B cell (primary cell): Measurements from ENCODE around the gene C4BPA. TPM values are rescaled to one million over a fixed set of nuclear protein-coding genes. Genes with fewer than 3 reads are reported as not detected.

Experiments used
- ATAC-seq: fragments of 200-7000 bp; cut with Tn5 transposase; one replicate; pipeline ENCODE4 v1.10.0; 2021; ENCODE audit warnings: low read depth, mild to moderate bottlenecking, moderate number of reproducible peaks, moderate library complexity
- CTCF ChIA-PET: fragments of 350-600 bp; sonication (Branson Sonifier 250); formaldehyde crosslinking; loops from one replicate; lab custom pipeline; 2021; ENCODE audit warnings: antibody characterized with exemption, inconsistent platforms; lab: Charles Lee
- POLR2A ChIA-PET: fragments of 350-600 bp; sonication (Branson Sonifier 250); formaldehyde crosslinking; loops from one replicate; lab custom pipeline; 2021; ENCODE audit warnings: antibody characterized with exemption; lab: Charles Lee
- DNase-seq: peaks from one replicate; pipeline ENCODE4 v3.0.0; 2013
- H2AFZ ChIP-seq: 2 replicates; pipeline ENCODE4 v1.6.1; 2012; ENCODE audit warnings: mild to moderate bottlenecking, low read depth, low read length; ENCODE audit not compliant: insufficient read depth, poor library complexity, severe bottlenecking
- H3K27ac ChIP-seq, 2 donors: 1 replicate in 1 of 2; 2 replicates in 1 of 2; pipeline ENCODE4 v1.5.1; 2012 to 2013; ENCODE audit warnings: low read length in 2 of 2, mild to moderate bottlenecking in 2 of 2, moderate library complexity in 1 of 2
- H3K27me3 ChIP-seq, 4 experiments: fragments of 200-600 bp in 1 of 4; sonication (generic) in 1 of 4; replicated peaks in 1 of 4; 1 replicate in 2 of 4; 2 replicates in 2 of 4; pipeline versions ENCODE4 v1.6.1 to v1.7.0; 2013 to 2016; ENCODE audit warnings: low read length in 3 of 4, mild to moderate bottlenecking in 2 of 4, mixed read lengths in 1 of 4, moderate library complexity in 1 of 4; ENCODE audit not compliant: insufficient read depth in 4 of 4, control insufficient read depth in 3 of 4; ENCODE audit errors: control extremely low read depth in 1 of 4
- H3K36me3 ChIP-seq, 2 experiments: replicated peaks in 1 of 2; 1 replicate in 1 of 2; 2 replicates in 1 of 2; pipeline versions ENCODE4 v1.6.1 to v1.7.1; 2013; ENCODE audit warnings: low read length in 1 of 2; ENCODE audit not compliant: insufficient read depth in 2 of 2, control insufficient read depth in 1 of 2; ENCODE audit errors: control extremely low read depth in 1 of 2, extremely low read depth in 1 of 2
- H3K4me1 ChIP-seq, 2 donors: fragments of 200-600 bp in 1 of 2; sonication (generic) in 1 of 2; 1 replicate in 1 of 2; 2 replicates in 1 of 2; pipeline versions ENCODE4 v1.5.1 to v1.6.1; 2013 to 2017; ENCODE audit warnings: low read length in 2 of 2; ENCODE audit not compliant: control insufficient read depth in 2 of 2, insufficient read depth in 2 of 2
- H3K4me2 ChIP-seq: replicated peaks from 2 replicates; pipeline ENCODE3; 2012; ENCODE audit warnings: mild to moderate bottlenecking, low read depth, low read length; ENCODE audit not compliant: poor library complexity, severe bottlenecking
- H3K4me3 ChIP-seq, 5 experiments: fragments of 200-600 bp in 1 of 5; sonication (generic) in 1 of 5; 1 replicate in 3 of 5; 2 replicates in 2 of 5; pipeline versions ENCODE4 v1.5.1 to v1.7.0; 2011 to 2016; ENCODE audit warnings: low read length in 4 of 5, mild to moderate bottlenecking in 4 of 5, low read depth in 2 of 5, control low read depth in 1 of 5, moderate library complexity in 1 of 5; ENCODE audit not compliant: insufficient read depth in 1 of 5; ENCODE audit errors: control extremely low read depth in 1 of 5, extremely low read depth in 1 of 5
- H3K79me2 ChIP-seq: fragments of 200-600 bp; sonication (generic); one replicate; pipeline ENCODE4 v1.6.0; 2016; ENCODE audit warnings: low read length; ENCODE audit not compliant: control insufficient read depth, insufficient read depth
- H3K9ac ChIP-seq: fragments of 200-600 bp; sonication (generic); 2 replicates; pipeline ENCODE4 v1.6.1; 2017; ENCODE audit warnings: mild to moderate bottlenecking, low read length, moderate library complexity
- H3K9me3 ChIP-seq, 3 donors: one replicate each; pipeline versions ENCODE4 v1.6.1 to v1.7.1; 2013; ENCODE audit warnings: low read length in 2 of 3; ENCODE audit not compliant: control insufficient read depth in 2 of 3, insufficient read depth in 1 of 3; ENCODE audit errors: control extremely low read depth in 1 of 3
- H4K20me1 ChIP-seq: 2 replicates; pipeline ENCODE4 v1.6.0; 2012; ENCODE audit warnings: mild to moderate bottlenecking, low read length; ENCODE audit not compliant: insufficient read depth, control insufficient read depth, poor library complexity, severe bottlenecking
- H3K27ac Mint-ChIP-seq: one replicate; pipeline ENCODE4 v1.8.0; 2021; ENCODE audit warnings: mixed read lengths
- H3K27me3 Mint-ChIP-seq: one replicate; pipeline ENCODE4 v1.8.0; 2021; ENCODE audit warnings: mixed read lengths
- H3K4me1 Mint-ChIP-seq: one replicate; pipeline ENCODE4 v1.8.0; 2021; ENCODE audit warnings: mixed read lengths
- H3K4me3 Mint-ChIP-seq: one replicate; pipeline ENCODE4 v1.8.0; 2021; ENCODE audit warnings: mixed read lengths
- H3K9me3 Mint-ChIP-seq: one replicate; pipeline ENCODE4 v1.8.0; 2022; ENCODE audit warnings: mixed read lengths; ENCODE audit not compliant: insufficient read depth
- CTCF ChIP-seq: fragments of 200-600 bp; IDR thresholded peaks from one replicate; pipeline ENCODE4 v1.8.0; 2022; ENCODE audit warnings: antibody characterized with exemption, mild to moderate bottlenecking
- EZH2 ChIP-seq: IDR thresholded peaks from 2 replicates; pipeline ENCODE4 v1.6.1; 2012; ENCODE audit warnings: borderline replicate concordance, low read depth, mild to moderate bottlenecking, moderate library complexity, low read length; ENCODE audit not compliant: insufficient read depth, poor library complexity, severe bottlenecking
- WGBS: methylation state at CpG from one replicate; pipeline ENCODE4 v1.1.5; 2013; ENCODE audit warnings: missing lambda C conversion rate; ENCODE audit not compliant: insufficient coverage; 5-methylcytosine and 5-hydroxymethylcytosine counted together
- intact Hi-C: fragments of 100-400 bp; cut with micrococcal nuclease; formaldehyde crosslinking; loops from one replicate; pipeline ENCODE4 v1.10.0; 2022
- polyA plus RNA-seq: library from polyadenylated mRNA; depleted of rRNA; stranded (reverse); fragments of >200 nt; gene quantifications from 2 replicates; pipeline ENCODE4 v1.2.3, GENCODE V29; 2012
- total RNA-seq, 2 donors: library from RNA; stranded (reverse); fragments of 120-200 nt in 1 of 2; gene quantifications; 1 replicate in 1 of 2; 2 replicates in 1 of 2; pipeline versions ENCODE4 v1.2.3 to v1.2.4, GENCODE V29; 2013 to 2022

The C4BPA gene
- total and polyA plus RNA-seq, 2 donors (not counting 1 experiment from before 2014, with no cell fraction given), result not detected

- no CpG with 5 or more reads among the region's 1 CpG for WGBS
- no peaks in the 10 kb centered on the region for H3K4me1 Mint-ChIP-seq
- Histone ChIP-seq H4K20me1 (no peaks in the 10 kb centered on the region), H2AFZ (no peak overlapping the region), H3K4me2 (no peak overlapping the region), H3K27me3 (peaks cover 0 to 4% (median 0%) of the 10 kb centered on the region in 4 experiments), H3K9ac (no peak overlapping the region), H3K36me3 (no peaks in the 10 kb centered on the region), H3K79me2 (no peaks in the 10 kb centered on the region), H3K4me1 (no peaks in the 10 kb centered on the region), H3K27ac (no peak overlapping the region), H3K4me3 (no peak overlapping the region), H3K9me3 (peaks cover 0 to 2% (median 0%) of the 10 kb centered on the region in 3 donors)
- ATAC-seq (no peak), DNase-seq (no peak)
- intact Hi-C loops, result no loop called here
- no peak overlapping the region for H3K27ac Mint-ChIP-seq
- CTCF ChIA-PET, result no interaction called here
- POLR2A ChIA-PET, result no interaction called here
- H3K9me3 Mint-ChIP-seq, result no peaks in the 10 kb centered on the region
- TF ChIP-seq CTCF (no peak), EZH2 (no peak)
- no peak overlapping the region for H3K4me3 Mint-ChIP-seq
- peaks cover 2% of the 10 kb centered on the region for H3K27me3 Mint-ChIP-seq
Observed at GRCh38 chr1:207164086-207164485, 60.1 kb downstream of the C4BPA start.

- intact Hi-C loops, result no loop called here
- DNase-seq (no peak), ATAC-seq (no peak)
- no peak overlapping the region for H3K27ac Mint-ChIP-seq
- no peaks in the 10 kb centered on the region for H3K27me3 ChIP-seq
- H3K4me1 Mint-ChIP-seq, result peaks cover 11% of the 10 kb centered on the region
- no peaks in the 10 kb centered on the region for H3K79me2 ChIP-seq
- H3K4me1 ChIP-seq, result peaks cover 9% of the 10 kb centered on the region in 2 donors
- no peaks in the 10 kb centered on the region for H3K9me3 Mint-ChIP-seq
- no peak overlapping the region for H3K9ac ChIP-seq
- no peak overlapping the region for H3K4me3 Mint-ChIP-seq
- WGBS, result no CpG with 5 or more reads among the region's 2 CpGs
- ChIA-PET CTCF (no interaction called here), POLR2A (no interaction called here)
- no peaks in the 10 kb centered on the region for H3K27me3 Mint-ChIP-seq
- H3K27ac ChIP-seq, result no peak overlapping the region
- TF ChIP-seq CTCF, result no peak
- no peak for TF ChIP-seq EZH2
- no peaks in the 10 kb centered on the region for H4K20me1 ChIP-seq
- H3K4me2 ChIP-seq, result no peak overlapping the region
- no peak overlapping the region for H3K4me3 ChIP-seq
- H3K36me3 ChIP-seq, result no peaks in the 10 kb centered on the region
- no peak overlapping the region for H2AFZ ChIP-seq
- no peaks in the 10 kb centered on the region for H3K9me3 ChIP-seq
Observed at GRCh38 chr1:207172321-207172720, 68.3 kb downstream of the C4BPA start.
